Thyroid gland (tissue), 4 donors: ENCODE results near the gene BUB1B.

ENCODE experiments used
- CTCF ChIP-seq, 6 experiments: fragments of 200-600 bp in 3 of 6; fragments of 450-650 bp in 3 of 6; sonication (generic) in 3 of 6; IDR thresholded peaks; one replicate each; pipeline ENCODE4 v1.5.1; 2016 to 2019; ENCODE audit warnings: antibody characterized with exemption in 6 of 6, mild to moderate bottlenecking in 2 of 6, inconsistent platforms in 1 of 6, moderate library complexity in 1 of 6
- POLR2A ChIP-seq, 2 donors: fragments of 450-650 bp; IDR thresholded peaks; one replicate each; pipeline ENCODE4 v1.6.1; 2017; ENCODE audit warnings: antibody characterized with exemption in 2 of 2, mild to moderate bottlenecking in 2 of 2, moderate library complexity in 1 of 2

- TF ChIP-seq CTCF (IDR thresholded peaks at IDR 0.05) (no peak), POLR2A (IDR thresholded peaks at IDR 0.05) (no peak)
Measured at GRCh38 chr15:40235201-40235885, 74.5 kb downstream of the BUB1B start.
